K562 treated with DMSO at 1 percent for 48 hours (cell line): ENCODE data around the gene PLCH2. TPM values are rescaled to one million over a fixed set of nuclear protein-coding genes. Genes with fewer than 3 reads are reported as not detected.

ENCODE experiments used
- total RNA-seq: library from RNA; unstranded; fragments of 300-600 nt; gene quantifications from 2 replicates; pipeline ENCODE4 v1.2.3, GENCODE V29; 2022; ENCODE audit warnings: low replicate concordance; ENCODE audit errors: extremely low read depth

The PLCH2 gene
- not detected in 2 replicates for total RNA-seq

GRCh38 chr1:2476061-2476999, at the start of gene PLCH2:
TSS of gene PLCH2 (plus strand) at chr1:2476289. CDS start at chr1:2476589, 300 bp downstream.

GRCh38 chr1:2525920-2526823, 50.1 kb downstream of the PLCH2 start, which contains the start of gene PANK4:
TSS of gene PANK4 (minus strand) at chr1:2526596. CDS start at chr1:2526587, 9 bp downstream.

GRCh38 chr1:2529784-2530512, 53.9 kb downstream of the PLCH2 start, which contains the start of gene HES5:
TSS of gene HES5 (minus strand) at chr1:2530263. CDS start at chr1:2530164, 99 bp downstream.

Other genes with a start within 250 kb of the PLCH2 start
- gene SKI, start 248.0 kb upstream of the PLCH2 start, total RNA-seq: not detected in 2 replicates
- gene MORN1, start 84.7 kb upstream of the PLCH2 start, total RNA-seq: not detected in 2 replicates
- not detected in 2 replicates for gene RER1, start 84.4 kb upstream of the PLCH2 start, total RNA-seq
- gene PEX10, start 63.7 kb upstream of the PLCH2 start, total RNA-seq: not detected in 2 replicates
- not detected in 2 replicates for gene PANK4, start 50.3 kb downstream of the PLCH2 start, total RNA-seq
- not detected in 2 replicates for gene HES5, start 54.0 kb downstream of the PLCH2 start, total RNA-seq
- not detected in 2 replicates for gene TNFRSF14, start 80.1 kb downstream of the PLCH2 start, total RNA-seq
- not detected in 2 replicates for gene PRXL2B, start 110.5 kb downstream of the PLCH2 start, total RNA-seq
- gene MMEL1, start 156.7 kb downstream of the PLCH2 start, total RNA-seq: not detected in 2 replicates